ENCODE results near the gene ARL17B.
"Not testable (repeated sequence)": the region's sequence is repeated elsewhere in the genome, so short reads cannot be mapped to it uniquely, and the experiment has no call there.

ARL17B gene

DNA sequence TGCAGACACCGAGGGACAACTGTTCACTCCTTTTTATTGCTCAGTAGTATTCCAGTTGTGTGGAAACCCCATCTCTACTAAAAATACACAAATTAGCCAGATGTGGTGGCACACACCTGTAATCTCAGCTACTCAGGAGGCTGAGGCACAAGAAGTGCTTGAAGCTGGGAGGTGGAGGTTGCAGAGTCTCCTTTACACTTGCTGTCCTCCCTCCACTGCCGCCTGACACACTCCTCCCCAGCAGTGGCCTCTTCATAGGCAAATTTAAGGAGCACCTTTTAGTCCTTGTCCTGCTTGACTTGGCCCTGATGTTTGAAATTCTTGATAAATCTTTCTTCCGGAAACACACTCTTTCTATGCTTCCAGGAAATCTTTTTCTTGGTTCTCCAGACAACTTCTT lies 112.4 kb downstream of the ARL17B start:
- DNase-seq (ENCODE audit: low read depth), result not testable (repeated sequence)

DNA sequence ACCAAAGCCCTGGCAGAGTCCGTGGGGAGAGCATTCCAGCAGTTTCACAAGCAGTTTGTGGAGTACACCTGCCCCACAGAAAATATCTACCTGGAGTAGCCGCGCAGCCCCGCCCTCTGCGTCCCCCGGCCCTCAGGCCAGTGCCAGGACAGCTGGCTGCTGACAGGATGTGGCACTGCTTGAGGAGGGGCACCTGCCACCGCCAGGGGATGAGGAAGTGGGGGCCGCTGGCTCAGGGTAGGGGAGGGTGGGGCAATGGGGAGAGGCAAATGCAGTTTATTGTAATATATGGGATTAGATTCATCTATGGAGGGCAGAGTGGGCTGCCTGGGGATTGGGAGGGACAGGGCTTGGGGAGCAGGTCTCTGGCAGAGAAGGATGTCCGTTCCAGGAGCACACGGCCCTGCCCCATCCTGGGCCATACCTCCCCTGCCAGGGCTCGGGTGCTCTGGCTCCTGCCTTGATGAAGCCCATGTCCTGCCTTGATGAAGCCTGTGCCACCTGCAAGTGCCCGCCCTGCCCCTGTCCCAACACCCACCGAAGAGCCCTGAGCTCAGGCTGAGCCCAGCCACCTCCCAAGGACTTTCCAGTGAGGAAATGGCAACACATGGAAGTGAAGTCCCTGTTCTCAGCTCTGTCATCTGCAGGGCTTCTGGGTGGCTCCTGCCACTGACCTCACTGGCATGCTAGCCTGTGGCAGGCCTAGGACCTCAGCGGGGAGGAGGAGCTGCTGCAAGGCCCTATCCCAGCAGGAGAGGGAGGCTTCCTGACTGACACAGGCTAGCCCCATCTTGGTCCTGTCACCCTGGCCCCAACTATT lies 116.4 kb downstream of the ARL17B start:
- not testable (repeated sequence) for DNase-seq (ENCODE audit: low read depth)

GRCh38 chr17:46244339-46244913 lies 117.1 kb downstream of the ARL17B start:
- DNase-seq (ENCODE audit: low read depth), result not testable (repeated sequence)

GRCh38 chr17:46243928-46244327 lies 117.6 kb downstream of the ARL17B start:
- DNase-seq (ENCODE audit: low read depth), result not testable (repeated sequence)

GRCh38 chr17:46243505-46243904 lies 118.1 kb downstream of the ARL17B start:
- not testable (repeated sequence) for DNase-seq (ENCODE audit: low read depth)

- DNase-seq (ENCODE audit: low read depth), result not testable (repeated sequence)
These were observed 130.2 kb downstream of the ARL17B start for GRCh38 chr17:46231359-46231758.

- DNase-seq (ENCODE audit: low read depth), result peak; percentile 86
These were observed 136.2 kb downstream of the ARL17B start for GRCh38 chr17:46225274-46225794.

DNA sequence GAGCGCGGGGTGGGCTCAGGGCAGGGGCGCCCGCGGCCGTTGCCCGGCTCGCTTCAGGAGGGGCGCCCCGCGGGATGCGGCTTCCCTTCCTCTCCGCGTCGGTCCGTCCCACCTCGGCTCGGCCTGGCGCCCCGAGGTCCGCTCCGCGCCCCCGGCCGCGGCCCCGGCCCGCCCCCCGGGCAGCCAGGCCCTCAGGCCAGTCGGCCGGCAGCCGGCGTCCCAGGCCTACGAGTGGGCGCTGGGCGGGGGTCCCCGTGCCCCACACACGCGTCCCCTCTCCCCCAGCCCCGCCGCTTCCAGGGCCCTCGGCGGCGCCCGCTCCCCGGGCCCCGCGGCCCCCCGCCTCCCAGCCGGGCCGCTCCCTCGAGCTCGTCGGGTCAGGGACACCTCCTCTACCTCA lies 136.7 kb downstream of the ARL17B start:
- not testable (repeated sequence) for DNase-seq (ENCODE audit: low read depth)
